Measurements from ENCODE around the gene TOMM20L.

The TOMM20L gene

DNA sequence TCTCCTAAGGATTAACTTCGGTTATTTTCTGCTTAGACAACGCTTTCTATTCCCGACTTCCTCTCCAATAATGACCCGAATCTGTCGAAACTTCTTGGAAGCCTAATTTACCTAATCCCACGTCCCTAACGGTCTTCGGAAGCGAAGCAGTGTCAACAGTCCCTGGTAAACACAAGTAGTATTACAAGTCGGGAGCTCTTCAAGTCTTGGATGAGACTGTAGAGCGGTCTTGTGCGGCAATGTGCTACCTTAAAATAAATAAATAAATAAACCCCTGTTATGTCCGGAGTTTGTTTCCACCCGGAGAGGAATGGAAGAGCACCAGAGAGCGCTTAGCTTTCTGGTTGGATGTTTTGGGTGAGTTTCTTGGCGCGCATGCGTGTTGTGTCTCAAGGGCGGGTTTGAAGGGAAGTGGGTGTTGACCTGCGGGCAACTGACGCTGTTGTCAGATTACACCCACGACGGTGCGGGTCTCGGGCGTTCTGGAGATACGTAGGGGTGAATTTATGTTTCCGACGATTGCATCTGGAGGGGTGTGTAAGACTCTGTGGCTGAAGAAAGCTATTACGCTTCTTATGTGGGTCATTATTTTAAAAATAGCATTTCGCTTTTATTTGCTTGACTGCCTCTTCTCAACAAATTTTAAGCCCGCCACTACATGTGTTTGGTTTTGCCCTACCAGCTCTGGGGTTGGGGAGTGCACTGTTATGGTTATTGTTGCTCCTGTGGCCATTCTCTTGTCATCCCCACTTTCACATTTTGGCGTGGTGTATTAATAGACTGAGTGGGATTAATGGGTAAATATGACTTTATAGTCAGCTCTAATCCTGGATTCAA, 31.8 kb downstream of the TOMM20L start, which contains the start of the genes KIAA0586 and TIMM9:
Gene KIAA0586 (plus strand): TSS at position 439 of the 837 bp plus-strand sequence. CDS start 546 bp downstream, outside the sequence.
Gene TIMM9 (minus strand): TSS at position 251 of the 837 bp plus-strand sequence. CDS start 15,586 bp downstream, outside the sequence.
- peak; percentile 72 for DNase-seq (ENCODE audit: low spot score)

DNA sequence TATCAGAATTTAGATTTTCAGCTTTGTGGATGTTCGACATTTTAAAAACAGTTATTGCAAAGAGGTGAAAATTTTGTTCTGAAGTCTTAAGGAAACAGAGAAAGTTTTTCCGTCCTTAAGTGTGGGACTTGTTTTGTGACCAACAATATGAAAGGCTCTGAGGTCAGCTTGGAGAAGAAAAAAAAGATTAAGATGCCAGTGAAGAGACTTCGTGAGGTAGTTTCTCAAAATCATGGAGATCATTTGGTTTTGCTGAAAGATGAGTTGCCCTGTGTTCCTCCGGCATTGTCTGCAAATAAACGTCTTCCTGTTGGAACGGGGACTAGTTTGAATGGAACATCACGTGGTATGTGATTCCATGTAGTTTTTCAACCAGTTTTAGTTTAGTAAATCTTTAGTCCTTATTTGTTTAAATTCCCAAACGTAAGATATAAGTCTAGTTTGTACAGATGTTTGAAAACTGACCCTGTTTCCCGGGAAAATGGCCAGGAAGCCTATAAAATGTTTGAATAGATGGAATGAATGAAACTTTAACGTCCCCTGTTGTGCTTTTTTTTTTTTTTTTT, 32.5 kb downstream of the TOMM20L start:
- peak; percentile 12 for DNase-seq (ENCODE audit: low spot score)

DNA sequence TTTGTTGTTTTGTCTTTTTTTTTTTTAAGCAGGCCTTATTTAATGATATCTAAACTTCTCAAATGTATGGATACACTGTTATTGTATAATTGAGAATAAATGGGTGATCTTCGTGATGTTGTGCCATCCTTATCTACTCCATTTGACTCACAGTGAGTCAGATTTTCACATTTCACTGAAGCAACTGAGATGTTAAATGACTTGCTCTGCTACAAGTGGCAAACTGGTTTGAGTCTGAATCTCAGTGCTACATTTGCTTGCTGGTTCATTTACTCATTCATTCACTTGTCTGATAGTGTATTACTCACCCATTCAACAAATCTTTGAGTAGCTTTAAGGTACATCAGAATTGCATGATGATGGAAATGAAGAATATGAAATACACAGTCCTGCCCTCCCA, 34.4 kb downstream of the TOMM20L start:
- DNase-seq (ENCODE audit: low spot score): no peak

DNA sequence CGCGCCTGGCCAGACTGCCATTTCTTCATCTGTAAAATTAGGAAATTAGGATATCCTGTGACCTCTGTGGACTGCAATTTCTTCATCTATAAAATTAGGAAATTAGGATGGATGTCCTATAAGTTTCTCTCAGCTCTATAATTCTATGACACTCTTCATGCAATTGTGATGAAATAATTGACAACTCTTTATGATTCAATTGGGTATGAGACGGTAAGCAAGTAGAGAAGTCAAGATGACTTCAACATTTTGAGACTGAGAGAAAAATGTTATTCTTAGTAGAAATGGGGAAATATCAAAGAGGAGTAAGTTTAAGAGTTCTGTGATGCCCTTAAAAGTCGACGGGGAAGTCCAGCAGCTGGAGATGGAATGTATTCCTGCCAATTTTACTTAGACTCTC, 43.7 kb downstream of the TOMM20L start:
- DNase-seq (ENCODE audit: low spot score): no peak

DNA sequence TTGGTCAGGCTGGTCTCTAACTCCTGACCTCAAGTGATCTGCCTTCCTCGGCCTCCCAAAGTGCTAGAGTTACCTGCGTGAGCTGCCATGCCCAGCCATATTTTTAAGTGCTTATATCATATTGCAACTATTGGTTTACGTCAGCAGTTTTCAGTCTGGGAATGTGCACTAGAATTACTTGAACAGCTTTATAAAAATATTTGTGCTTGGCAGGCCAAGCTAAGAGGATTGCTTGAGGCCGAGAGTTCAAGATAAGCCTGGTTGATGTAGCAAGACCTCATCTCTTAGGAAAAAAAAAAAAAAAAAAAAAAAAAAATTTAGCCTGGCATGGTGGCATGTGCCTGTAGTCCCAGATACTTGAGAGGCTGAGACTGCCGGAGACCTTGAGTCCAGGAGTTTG, 48.9 kb downstream of the TOMM20L start:
- no peak for DNase-seq (ENCODE audit: low spot score)

DNA sequence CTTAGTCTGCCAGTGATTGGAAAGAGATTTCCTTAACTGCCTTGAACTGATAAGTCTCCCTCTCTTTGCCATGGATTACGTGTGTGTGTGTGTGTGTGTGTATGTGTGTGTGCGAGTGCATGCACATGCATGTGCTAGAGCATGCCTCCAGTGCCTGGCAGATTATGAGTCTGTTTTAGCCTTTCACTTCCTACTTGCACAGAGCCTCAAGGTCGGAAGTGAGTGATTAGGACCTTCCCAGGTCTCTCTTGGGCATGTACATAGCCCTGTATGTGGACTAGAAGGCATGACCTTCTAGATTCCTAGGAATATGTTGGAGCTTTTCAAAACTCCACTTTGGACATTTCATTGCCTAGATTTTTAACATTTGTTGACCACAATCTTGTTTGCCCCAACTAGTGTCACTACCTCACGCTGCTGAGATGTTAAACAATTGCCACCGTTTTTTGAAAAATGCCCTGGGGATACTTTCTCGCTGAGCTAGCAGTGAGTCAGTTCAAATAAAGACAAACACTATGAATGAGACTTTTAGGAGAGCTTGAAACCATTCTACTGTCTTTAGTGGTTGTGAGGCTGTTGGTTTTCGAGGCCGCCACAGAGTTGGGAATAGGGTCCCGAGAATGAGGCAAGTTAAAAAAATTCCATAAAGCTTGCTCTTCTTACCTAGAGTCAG, 60.0 kb downstream of the TOMM20L start:
- DNase-seq (ENCODE audit: low spot score): no peak

Measured in HuH-7.5 (cell line).